Colon (tissue), 2 donors: ENCODE results near the gene NHSL2.

Experiments
- FAIRE-seq: peaks from 2 replicates; lab custom pipeline; 2012; peaks lifted over from hg19 to GRCh38; lab: Jason Lieb, UNC
- donor health status: control.
- donor health status: control.

The NHSL2 gene

DNA sequence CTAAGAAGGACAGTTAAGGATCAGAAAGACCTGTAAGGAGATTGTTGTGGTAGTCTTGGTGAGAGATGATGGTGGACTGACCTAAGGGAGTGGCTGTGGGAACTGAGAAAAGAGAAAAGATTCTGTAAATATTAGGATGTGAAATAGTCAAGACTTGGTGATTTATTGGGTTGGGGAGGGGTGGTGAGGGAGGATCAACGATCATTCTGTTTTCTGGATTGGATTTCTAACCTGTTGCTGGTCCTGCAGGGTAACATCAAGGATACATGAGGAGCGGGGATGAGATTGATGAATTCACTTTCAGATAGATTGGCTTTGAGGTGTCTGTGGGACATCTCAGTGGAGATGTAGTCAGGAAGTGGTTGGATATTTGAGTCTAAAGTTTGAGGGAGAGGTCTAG, 272.3 kb downstream of the NHSL2 start:
- no peak for FAIRE-seq

DNA sequence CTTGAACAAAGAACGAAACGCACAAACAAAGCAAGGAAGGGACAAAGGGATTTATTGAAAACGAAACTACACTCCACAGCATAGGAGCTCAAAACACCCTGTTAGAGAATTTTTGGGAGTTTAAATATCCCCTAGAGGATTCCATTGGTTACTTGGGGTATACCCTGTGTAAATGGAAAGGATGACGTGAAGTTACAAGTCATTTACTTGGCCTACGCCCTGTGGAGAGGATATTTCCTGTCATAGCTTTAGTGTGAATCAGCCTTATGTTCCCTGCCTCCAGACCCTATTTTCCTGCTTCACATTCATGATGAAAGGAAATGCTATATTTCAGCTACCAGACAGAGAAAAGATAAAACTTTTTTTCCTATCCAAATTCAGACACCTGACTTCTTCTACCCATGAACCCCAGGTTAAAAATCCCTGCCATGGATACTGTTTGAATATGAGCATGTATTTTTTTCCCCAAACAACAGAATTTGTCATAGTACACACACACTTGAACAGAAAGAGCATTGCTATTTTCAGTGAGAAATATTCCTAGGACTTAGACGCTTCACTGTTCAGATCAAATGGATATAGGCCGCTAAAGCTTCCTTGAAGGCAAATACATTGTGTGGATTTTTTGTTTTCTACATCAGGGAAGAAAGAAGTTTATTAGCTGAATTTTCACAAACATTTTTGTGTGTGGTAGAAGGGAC, 291.3 kb downstream of the NHSL2 start:
- FAIRE-seq = no peak
